Parietal lobe (tissue), 2 donors: Measurements from ENCODE around the gene RRN3. TPM values are rescaled to one million over a fixed set of nuclear protein-coding genes. Genes with fewer than 3 reads are reported as not detected.

Experiments
- small RNA-seq: library from RNA; depleted of rRNA; stranded (forward); fragments of <200 nt; gene quantifications from one replicate; pipeline ENCODE3, GENCODE V24; 2014; ENCODE audit warnings: low replicate concordance
- total RNA-seq: library from RNA; depleted of rRNA; stranded (reverse); fragments of >200 nt; gene quantifications from one replicate; pipeline ENCODE4 v1.2.3, GENCODE V29; 2014

Gene RRN3, protein sequence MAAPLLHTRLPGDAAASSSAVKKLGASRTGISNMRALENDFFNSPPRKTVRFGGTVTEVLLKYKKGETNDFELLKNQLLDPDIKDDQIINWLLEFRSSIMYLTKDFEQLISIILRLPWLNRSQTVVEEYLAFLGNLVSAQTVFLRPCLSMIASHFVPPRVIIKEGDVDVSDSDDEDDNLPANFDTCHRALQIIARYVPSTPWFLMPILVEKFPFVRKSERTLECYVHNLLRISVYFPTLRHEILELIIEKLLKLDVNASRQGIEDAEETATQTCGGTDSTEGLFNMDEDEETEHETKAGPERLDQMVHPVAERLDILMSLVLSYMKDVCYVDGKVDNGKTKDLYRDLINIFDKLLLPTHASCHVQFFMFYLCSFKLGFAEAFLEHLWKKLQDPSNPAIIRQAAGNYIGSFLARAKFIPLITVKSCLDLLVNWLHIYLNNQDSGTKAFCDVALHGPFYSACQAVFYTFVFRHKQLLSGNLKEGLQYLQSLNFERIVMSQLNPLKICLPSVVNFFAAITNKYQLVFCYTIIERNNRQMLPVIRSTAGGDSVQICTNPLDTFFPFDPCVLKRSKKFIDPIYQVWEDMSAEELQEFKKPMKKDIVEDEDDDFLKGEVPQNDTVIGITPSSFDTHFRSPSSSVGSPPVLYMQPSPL
- 65.7 TPM for total RNA-seq

DNA sequence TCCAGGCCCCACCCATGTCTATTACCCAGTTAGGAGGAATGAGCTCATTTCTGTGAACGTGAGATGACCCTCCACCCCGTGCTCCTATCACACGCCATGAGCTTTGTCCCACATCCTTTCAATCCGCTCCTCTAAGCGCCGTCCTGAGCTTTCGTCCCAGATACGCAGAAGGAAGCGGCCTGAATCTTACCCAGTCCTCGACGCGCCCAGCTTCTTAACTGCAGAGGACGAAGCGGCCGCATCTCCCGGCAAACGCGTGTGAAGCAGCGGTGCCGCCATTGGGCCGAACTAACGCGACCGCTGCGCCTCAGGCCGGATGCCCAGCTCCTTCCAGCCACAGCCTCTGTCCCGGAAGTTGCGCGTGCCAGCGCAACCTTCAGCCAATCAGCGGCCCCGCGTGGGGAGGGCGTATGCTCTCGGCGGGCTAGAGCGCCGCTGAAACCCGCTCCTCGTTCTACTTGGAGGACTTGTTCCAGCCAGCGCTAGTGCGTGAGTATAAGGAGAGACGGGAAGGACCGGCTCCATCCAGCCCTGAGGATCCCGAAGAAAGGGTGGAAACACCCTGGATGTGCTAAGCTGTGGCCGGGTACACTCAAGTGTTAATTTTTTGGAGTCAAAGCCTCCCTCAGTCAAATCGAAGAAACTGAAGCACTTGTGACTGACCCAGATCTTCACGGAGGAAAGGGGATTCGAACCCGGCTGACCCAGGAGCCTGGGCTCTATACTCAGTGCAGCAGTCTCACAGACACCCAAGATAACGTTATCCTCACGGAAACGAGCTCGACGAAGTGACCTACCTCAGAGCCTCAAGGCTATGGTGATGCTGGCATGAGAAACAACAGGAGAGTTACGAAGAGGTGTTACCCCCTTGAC lies at the start of gene RRN3:
TSS of gene RRN3 (minus strand) at position 318 of the 873 bp plus-strand sequence. CDS start at position 279, 39 bp downstream.

Small RNA genes within 50 kb of the gene (small RNA-seq; reads per million reads assigned to genes)
- 0.15 reads per million for gene MIR1972-1

Other genes starting within 250 kb of the RRN3 start
- 211 TPM for gene NPIPA1, start 156.8 kb downstream of the RRN3 start, total RNA-seq
- gene PDXDC1, start 119.2 kb downstream of the RRN3 start, total RNA-seq: 62.3 TPM
- gene NTAN1, start 38.2 kb downstream of the RRN3 start, total RNA-seq: 24.1 TPM